T-helper 1 cell treated with Interleukin-12 subunit alpha and Interleukin-12 subunit beta and Interleukin-4 antibody, amounts not matched to agents 30 μg/mL and 1 μg/mL, for 36 hours (primary cell): ENCODE results near the gene NUS1.
"Not testable (repeated sequence)": the region's sequence is repeated elsewhere in the genome, so short reads cannot be mapped to it uniquely, and the experiment has no call there.

Source experiments
- H3K27ac Mint-ChIP-seq: one replicate; pipeline ENCODE4 v1.8.0; 2021; ENCODE audit warnings: mild to moderate bottlenecking, mixed read lengths
- H3K27me3 Mint-ChIP-seq: one replicate; pipeline ENCODE4 v1.8.0; 2021; ENCODE audit warnings: low read depth, mixed read lengths
- H3K36me3 Mint-ChIP-seq: one replicate; pipeline ENCODE4 v1.8.0; 2021; ENCODE audit warnings: low read depth, mixed read lengths
- H3K4me1 Mint-ChIP-seq: one replicate; pipeline ENCODE4 v1.8.0; 2021; ENCODE audit warnings: low read depth, mixed read lengths
- H3K4me3 Mint-ChIP-seq: one replicate; pipeline ENCODE4 v1.8.0; 2021; ENCODE audit warnings: mild to moderate bottlenecking, moderate library complexity, mixed read lengths
- H3K9me3 Mint-ChIP-seq: one replicate; pipeline ENCODE4 v1.8.0; 2021; ENCODE audit warnings: mixed read lengths

NUS1 gene

DNA sequence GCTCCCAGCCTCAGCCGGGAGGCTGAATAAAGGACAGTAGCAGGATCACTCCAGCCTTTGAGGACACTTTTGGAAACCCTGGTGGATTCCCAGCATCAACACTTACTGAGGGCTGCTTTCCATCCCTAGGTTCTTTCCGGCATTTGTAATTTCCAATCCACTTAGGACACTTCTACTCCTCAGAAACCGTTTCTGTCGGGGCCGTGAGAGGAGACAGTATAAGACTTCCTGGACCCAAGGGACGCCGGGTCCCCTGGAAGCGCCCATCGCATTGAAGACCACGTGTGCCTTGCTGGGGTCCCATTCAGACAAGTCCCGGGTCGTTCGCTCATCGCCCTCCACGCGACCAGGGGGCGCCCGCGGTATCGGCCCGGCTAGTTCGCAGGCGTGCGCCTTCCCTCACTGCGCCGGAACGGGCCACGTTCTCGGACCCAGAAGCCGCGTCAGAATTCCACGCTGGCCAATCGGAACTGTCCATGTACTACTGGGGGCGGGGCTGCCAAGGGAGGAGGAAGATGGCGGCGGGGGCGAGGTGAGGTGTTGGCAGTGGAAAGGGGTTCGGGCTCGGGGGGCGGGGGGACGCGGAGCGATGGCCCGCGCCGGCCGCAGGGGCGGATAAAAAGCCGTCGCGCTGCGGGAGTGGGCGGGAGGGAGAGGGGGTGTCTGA, at the start of gene NUS1:
TSS of gene NUS1 (plus strand) at position 479 of the 667 bp plus-strand sequence. CDS start 202 bp downstream, outside the sequence.
- Mint-ChIP-seq H3K27me3 (no peaks in the 10 kb centered on the region), H3K9me3 (no peaks in the 10 kb centered on the region), H3K4me1 (peaks cover 33% of the 10 kb centered on the region), H3K36me3 (peaks cover 19% of the 10 kb centered on the region), H3K4me3 (peak within 1 kb of the TSS; percentile 90), H3K27ac (peak within 1 kb of the TSS; percentile 95)

DNA sequence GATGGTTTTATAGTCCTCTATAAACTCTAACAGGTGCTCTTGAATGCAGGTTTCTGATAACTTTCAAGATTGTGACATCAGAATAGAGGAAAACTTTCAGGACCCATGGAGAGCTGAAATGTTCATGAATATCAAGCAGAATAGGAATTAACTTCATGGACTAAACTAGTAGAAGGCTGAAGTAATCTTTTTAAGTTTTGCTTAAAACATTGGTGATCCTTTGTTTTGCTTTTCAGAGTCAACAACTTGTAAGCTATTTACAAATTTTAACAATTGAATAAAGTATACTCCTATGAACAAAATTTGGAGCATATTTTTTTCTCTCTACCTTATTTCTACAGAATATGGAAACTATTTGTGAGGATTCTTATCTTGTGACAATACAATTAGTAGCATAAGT, 47.7 kb upstream of the NUS1 start:
- H3K9me3 Mint-ChIP-seq = peaks cover 21% of the 10 kb centered on the region
- H3K27ac Mint-ChIP-seq = no peak overlapping the region
- no peaks in the 10 kb centered on the region for H3K27me3 Mint-ChIP-seq
- H3K36me3 Mint-ChIP-seq = peaks cover 4% of the 10 kb centered on the region
- H3K4me1 Mint-ChIP-seq = no peaks in the 10 kb centered on the region
- H3K4me3 Mint-ChIP-seq = no peak overlapping the region

DNA sequence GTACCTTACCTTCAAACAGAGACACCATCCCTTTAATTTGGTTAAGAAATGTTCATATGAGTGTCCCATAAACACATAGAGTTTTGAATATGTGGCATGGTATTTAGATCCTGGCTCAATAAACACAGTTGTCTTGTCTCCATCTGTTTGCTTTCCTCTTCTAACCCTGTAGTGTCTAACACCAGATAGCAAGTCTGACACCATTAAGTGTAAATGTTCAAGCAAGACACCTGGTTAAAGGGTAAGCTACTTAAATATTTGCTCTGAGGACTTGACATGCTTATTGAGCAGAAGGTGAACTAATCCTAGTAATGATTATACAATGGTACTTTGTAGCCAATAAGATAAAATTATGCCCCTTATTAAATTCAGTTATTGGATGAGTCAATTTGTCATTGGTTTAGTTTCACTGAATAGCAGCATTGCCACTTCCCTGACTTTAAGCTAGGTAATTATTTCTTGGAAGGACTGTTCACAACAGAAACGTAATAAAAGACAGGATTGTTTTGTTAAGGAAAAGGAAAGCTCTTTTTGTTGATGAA, 46.1 kb upstream of the NUS1 start:
- Mint-ChIP-seq H3K27me3 (no peaks in the 10 kb centered on the region), H3K9me3 (peaks cover 10% of the 10 kb centered on the region), H3K4me1 (no peaks in the 10 kb centered on the region), H3K4me3 (no peak overlapping the region), H3K36me3 (peaks cover 2% of the 10 kb centered on the region), H3K27ac (no peak overlapping the region)

DNA sequence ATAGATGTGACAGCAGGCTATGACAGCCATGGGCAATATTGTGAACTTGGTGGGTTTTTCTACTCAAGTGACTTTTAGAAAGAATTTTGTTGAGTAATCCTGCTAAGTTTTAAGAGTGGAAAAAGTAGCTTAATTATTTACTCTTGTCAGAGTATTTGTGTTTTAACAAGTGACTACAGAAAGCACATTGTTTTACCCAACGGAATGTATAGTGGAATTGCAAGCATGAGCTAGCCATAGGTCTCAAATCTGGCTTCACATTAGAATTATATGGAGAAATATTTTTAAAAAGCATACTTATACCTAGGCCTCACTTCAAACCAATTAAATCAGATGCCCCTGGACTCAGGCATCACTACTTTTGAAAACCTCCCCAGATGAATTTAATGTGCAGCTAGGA, 37.5 kb upstream of the NUS1 start:
- Mint-ChIP-seq H3K4me3 (no peak overlapping the region), H3K4me1 (no peaks in the 10 kb centered on the region), H3K9me3 (no peaks in the 10 kb centered on the region), H3K36me3 (no peaks in the 10 kb centered on the region), H3K27me3 (peaks cover 6% of the 10 kb centered on the region), H3K27ac (no peak overlapping the region)

DNA sequence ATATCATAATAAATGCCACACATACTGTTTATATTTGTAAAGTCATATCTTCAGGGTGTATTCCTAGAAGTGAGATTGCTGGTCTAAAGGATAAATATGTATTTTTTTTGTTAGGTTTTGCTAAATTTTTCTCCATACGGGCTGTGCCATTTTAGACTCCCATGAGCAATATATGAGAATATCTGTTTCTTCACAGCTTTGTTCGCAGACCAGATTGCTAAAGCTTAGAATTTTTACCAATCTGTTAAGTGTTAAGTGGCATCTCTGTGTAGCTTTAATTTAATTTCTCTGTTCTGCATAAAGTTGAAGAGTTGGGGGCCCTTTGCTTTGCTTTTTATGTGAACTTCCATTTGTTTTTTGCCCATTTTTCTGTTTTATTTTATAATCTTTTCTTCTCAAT, 32.3 kb upstream of the NUS1 start:
- Mint-ChIP-seq H3K4me1 (no peaks in the 10 kb centered on the region), H3K27ac (no peak overlapping the region), H3K4me3 (no peak overlapping the region), H3K9me3 (no peaks in the 10 kb centered on the region), H3K27me3 (peaks cover 6% of the 10 kb centered on the region), H3K36me3 (no peaks in the 10 kb centered on the region)

DNA sequence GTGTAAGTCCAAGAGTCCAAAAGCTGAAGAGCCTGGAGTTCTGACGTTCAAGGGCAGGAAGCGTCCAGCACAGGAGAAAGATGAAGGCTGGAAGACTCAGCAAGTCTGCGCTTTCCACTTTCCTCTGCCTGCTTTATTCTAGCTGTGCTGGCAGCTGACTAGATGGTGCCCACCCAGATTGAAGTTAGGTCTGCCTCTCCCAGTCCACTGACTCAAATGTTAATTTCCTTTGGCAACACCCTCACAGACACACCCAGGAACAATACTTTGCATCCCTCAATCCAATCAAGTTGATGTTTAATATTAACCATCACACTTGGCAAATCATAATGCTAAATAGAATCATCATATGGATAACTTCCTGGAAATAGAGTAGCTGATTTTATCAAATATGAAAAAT, 23.3 kb upstream of the NUS1 start:
- H3K27ac Mint-ChIP-seq, H3K27me3 Mint-ChIP-seq, H3K9me3 Mint-ChIP-seq, H3K4me3 Mint-ChIP-seq, H3K4me1 Mint-ChIP-seq, H3K36me3 Mint-ChIP-seq: not testable (repeated sequence)

DNA sequence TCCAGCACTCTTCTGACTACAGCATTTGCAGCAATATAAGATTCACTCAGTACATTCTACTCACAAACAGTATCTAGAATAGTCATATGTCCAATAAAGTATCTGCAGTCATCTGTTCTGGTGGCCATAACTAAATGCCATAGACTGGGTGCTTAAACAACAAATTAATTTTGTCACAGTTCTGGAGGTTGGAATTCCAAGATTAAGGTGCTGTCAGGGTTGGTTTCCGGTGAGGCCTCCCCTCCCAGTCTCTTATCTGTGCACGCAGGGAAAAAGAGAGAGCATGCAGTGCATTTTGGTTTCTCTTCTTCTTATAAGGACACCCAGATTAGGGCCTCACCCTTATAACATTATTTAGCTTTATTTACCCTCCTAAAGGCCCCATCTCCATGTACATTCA, 21.3 kb upstream of the NUS1 start:
- Mint-ChIP-seq H3K9me3 (no peaks in the 10 kb centered on the region), H3K36me3 (no peaks in the 10 kb centered on the region), H3K4me1 (no peaks in the 10 kb centered on the region)

DNA sequence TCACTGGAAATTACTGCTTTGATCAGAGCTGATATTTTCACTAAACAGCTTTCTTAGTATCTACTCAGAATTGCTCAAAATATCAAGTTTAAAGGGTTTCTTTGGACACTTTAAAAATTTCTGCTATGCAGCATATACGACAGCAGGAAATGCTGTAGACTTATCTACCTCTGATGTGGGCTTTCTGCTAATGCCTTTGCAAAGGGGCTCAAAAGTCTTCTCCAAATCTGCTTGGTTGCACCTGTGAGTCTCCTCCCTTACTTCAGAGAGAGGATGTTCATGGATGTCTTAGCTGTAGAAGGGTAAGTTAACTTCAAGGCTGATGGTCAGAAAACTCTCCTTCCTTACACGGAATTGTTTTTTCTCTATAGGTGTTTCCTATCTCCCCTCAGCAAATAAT, 19.9 kb upstream of the NUS1 start:
- no peaks in the 10 kb centered on the region for H3K9me3 Mint-ChIP-seq
- no peaks in the 10 kb centered on the region for H3K27me3 Mint-ChIP-seq
- H3K4me1 Mint-ChIP-seq = no peaks in the 10 kb centered on the region
- H3K36me3 Mint-ChIP-seq = no peaks in the 10 kb centered on the region
- H3K27ac Mint-ChIP-seq = no peak overlapping the region
- H3K4me3 Mint-ChIP-seq = no peak overlapping the region

More for the DNA sequence above, 21.3 kb upstream of the NUS1 start:
- no peaks in the 10 kb centered on the region for H3K27me3 Mint-ChIP-seq
- no peak overlapping the region for H3K4me3 Mint-ChIP-seq
- no peak overlapping the region for H3K27ac Mint-ChIP-seq

DNA sequence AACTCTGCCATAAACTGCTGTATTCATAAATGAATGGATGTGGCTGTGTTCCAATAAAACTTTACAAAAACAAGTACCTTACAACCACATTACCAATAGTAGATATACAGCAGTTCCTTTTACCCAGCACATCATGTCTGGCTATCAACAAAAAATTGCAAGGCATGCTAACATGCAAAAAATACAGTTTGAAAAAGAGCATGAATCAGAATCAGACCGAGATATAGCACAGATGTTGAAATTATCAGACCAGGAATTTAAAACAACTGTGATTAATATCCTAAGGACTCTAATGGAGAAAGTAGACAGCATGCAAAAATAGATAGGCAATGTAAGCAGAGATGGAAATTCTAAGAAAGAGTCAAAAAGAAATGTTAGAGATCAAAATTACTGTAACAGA, 8.4 kb upstream of the NUS1 start:
- Mint-ChIP-seq H3K4me3 (no peak overlapping the region), H3K27me3 (no peaks in the 10 kb centered on the region)

DNA sequence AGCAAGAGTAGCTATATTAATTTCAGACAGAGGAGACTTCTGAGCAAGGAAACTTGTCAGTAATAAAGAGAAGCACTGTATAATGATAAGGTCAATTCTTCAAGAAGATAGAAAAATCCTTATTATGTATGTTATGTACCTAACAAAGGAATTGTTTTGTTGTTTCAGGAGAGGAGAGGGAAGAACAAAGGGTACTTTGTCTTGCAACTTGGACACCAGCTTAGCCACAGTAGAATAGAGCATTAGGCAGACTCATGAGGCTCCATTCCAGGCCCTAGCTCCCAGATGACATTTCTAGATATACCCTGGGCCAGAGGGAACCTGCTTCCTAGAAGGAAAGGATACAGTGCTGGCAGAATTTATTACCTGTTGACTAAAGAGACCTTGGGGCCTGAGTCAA, 6.5 kb upstream of the NUS1 start:
- H3K9me3 Mint-ChIP-seq = no peaks in the 10 kb centered on the region
- H3K4me3 Mint-ChIP-seq = no peak overlapping the region
- no peak overlapping the region for H3K27ac Mint-ChIP-seq
- peaks cover 2% of the 10 kb centered on the region for H3K4me1 Mint-ChIP-seq
- H3K36me3 Mint-ChIP-seq = no peaks in the 10 kb centered on the region
- no peaks in the 10 kb centered on the region for H3K27me3 Mint-ChIP-seq

More for the DNA sequence above, 8.4 kb upstream of the NUS1 start:
- Mint-ChIP-seq H3K27ac (no peak overlapping the region), H3K4me1 (no peaks in the 10 kb centered on the region), H3K36me3 (no peaks in the 10 kb centered on the region), H3K9me3 (no peaks in the 10 kb centered on the region)

DNA sequence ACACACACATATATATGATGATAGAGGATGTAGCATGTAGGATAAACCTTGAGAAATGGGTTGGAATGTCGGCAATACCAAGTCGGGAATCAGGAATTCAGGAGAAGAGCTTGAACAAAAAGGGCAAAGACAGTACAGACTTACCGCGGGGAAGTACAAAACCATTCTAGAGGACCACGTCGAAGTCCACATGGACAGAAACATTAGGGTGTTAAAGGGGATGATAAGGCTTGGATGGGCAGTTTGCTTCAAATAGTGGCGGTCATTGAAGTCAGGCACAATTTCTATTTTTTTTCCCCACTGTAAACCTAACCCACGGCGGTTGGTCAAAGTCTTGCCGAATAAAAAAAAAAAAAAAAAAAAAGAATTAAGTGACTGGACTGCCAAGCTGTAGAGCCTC, 766 bp upstream of the NUS1 start:
- Mint-ChIP-seq H3K27ac (no peak overlapping the region), H3K9me3 (no peaks in the 10 kb centered on the region), H3K4me1 (peaks cover 30% of the 10 kb centered on the region), H3K4me3 (peak overlapping the region; percentile 90), H3K36me3 (peaks cover 14% of the 10 kb centered on the region), H3K27me3 (no peaks in the 10 kb centered on the region)

DNA sequence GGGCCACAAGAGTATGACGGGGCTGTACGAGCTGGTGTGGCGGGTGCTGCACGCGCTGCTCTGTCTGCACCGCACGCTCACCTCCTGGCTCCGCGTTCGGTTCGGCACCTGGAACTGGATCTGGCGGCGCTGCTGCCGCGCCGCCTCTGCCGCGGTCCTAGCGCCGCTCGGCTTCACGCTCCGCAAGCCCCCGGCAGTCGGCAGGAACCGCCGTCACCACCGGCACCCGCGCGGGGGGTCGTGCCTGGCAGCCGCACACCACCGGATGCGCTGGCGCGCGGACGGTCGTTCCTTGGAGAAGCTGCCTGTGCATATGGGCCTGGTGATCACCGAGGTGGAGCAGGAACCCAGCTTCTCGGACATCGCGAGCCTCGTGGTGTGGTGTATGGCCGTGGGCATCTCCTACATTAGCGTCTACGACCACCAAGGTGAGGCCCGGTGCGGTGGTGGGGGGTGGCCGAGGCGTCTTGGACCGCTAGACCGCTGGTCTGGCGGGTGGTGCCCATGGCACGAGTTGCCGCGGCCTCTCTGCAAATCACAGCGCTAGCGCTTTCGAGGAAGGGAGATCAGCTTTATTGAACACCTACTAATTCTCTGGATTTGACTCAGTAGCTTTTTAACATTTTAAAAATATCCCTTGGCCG, 511 bp downstream of the NUS1 start:
- H3K27ac Mint-ChIP-seq = peak overlapping the region; percentile 95
- H3K4me3 Mint-ChIP-seq = peak overlapping the region; percentile 90
- H3K9me3 Mint-ChIP-seq, H3K27me3 Mint-ChIP-seq: not testable (repeated sequence)
- peaks cover 21% of the 10 kb centered on the region for H3K36me3 Mint-ChIP-seq
- peaks cover 38% of the 10 kb centered on the region for H3K4me1 Mint-ChIP-seq

DNA sequence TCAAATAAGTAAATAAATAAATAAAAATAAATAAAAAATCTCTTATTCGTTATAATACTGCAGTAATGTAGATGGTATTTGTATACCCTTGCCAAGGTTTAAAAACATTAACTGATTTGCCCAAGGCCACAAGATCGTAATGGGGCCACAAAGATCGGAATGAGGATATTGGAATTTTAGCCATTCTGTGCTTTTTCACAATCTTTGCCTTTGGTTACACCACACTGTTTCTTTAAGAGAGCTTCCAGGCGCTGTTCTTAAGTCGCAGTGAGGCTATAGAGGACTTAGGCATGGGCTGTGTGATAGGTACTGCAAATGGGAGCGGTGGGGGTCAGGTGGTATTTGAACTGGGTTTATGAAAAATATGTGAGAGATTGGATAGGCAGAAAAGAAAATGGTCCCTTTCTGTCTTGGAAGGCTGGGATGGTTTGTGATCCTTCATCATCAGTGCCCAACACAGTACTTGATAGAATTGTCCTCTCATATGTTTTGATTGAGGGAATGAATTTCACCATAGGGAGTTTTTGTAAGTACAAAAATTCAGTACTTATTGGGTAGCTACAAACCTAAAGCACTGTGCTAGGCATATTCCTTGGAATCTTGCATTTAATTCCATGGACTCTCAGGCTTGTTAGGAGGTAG, 1.4 kb downstream of the NUS1 start:
- Mint-ChIP-seq H3K9me3 (no peaks in the 10 kb centered on the region), H3K27me3 (no peaks in the 10 kb centered on the region), H3K27ac (peak overlapping the region; percentile 53), H3K4me3 (peak overlapping the region; percentile 73), H3K4me1 (peaks cover 44% of the 10 kb centered on the region), H3K36me3 (peaks cover 26% of the 10 kb centered on the region)

DNA sequence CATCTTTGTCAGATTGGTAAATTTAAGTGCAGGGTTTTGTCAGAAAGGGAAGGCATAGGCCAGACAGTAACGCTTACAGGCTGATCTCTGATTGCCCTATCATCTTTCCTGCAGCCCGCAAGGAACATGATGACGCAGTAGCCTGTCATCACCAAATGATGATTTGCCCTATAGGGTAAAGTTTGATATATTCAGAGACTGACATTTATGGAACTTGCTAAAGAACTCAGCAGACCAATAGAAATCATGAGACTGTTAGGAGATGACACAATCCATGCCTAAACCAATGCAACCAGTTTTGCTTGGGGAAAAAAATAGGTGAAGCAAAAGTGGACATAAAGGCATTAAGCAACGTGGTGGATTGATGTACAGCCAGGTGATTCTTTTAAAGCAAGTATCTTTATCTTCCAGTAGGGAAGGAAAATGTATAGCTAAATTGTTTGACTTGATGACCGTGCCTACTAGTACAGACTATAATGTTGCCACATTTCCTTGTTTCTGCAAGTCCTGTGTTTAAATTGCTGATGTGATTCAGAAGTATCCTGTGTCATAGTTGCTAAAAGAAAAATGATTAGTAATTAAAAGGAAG, 2.4 kb downstream of the NUS1 start:
- H3K27ac Mint-ChIP-seq = no peak overlapping the region
- no peaks in the 10 kb centered on the region for H3K27me3 Mint-ChIP-seq
- H3K36me3 Mint-ChIP-seq = peaks cover 26% of the 10 kb centered on the region
- H3K9me3 Mint-ChIP-seq = no peaks in the 10 kb centered on the region
- peaks cover 48% of the 10 kb centered on the region for H3K4me1 Mint-ChIP-seq
- peak overlapping the region; percentile 73 for H3K4me3 Mint-ChIP-seq
